SK-N-DZ (cell line): ENCODE data around the gene IL4R.
A peak's percentile ranks its signal among the peaks of the same experiment; 100 is the strongest.
"Not testable (repeated sequence)": the region's sequence is repeated elsewhere in the genome, so short reads cannot be mapped to it uniquely, and the experiment has no call there.

ENCODE experiments used
- DNase-seq: peaks from one replicate; pipeline ENCODE4 v3.0.0-alpha.2; 2015; ENCODE audit warnings: low spot score

Gene IL4R

DNA sequence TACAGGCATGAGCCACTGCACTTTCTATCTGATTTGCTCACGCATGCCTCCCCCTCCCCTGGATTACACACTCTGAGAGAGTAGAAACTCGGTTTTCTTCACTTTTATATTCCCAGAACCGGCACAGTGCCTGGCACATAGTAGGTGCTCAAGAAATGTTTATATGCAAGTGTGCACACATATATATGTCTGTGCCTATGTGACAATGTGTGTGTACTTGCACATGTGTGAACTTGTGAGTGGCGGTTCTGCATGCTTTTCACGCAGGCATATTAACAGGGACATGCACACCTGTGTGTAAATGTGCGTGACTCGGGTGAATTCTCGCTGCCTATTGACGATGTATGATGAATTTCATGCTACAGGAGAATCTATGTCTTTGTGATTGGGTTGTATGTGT, 66.1 kb downstream of the IL4R start:
- no peak for DNase-seq

DNA sequence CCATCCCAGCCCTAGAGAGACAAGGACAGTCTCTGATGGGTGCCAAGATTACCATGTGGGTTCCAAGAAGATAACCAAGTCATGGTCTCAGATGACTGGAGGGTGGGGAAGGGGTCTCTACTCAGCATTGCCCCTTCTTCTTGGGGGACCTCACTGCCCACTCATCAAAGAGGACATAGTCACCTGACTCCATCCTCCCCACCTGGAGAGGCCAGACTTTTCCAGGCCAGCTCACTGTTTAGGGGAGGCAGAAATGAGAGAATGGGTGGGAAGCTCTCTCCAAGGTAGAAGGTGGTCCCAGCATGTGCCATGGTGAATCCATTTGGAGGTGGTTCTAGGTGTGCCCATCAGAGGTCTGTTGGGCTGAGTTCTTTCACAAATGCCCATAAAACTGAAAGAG, 67.5 kb downstream of the IL4R start:
- DNase-seq: no peak

DNA sequence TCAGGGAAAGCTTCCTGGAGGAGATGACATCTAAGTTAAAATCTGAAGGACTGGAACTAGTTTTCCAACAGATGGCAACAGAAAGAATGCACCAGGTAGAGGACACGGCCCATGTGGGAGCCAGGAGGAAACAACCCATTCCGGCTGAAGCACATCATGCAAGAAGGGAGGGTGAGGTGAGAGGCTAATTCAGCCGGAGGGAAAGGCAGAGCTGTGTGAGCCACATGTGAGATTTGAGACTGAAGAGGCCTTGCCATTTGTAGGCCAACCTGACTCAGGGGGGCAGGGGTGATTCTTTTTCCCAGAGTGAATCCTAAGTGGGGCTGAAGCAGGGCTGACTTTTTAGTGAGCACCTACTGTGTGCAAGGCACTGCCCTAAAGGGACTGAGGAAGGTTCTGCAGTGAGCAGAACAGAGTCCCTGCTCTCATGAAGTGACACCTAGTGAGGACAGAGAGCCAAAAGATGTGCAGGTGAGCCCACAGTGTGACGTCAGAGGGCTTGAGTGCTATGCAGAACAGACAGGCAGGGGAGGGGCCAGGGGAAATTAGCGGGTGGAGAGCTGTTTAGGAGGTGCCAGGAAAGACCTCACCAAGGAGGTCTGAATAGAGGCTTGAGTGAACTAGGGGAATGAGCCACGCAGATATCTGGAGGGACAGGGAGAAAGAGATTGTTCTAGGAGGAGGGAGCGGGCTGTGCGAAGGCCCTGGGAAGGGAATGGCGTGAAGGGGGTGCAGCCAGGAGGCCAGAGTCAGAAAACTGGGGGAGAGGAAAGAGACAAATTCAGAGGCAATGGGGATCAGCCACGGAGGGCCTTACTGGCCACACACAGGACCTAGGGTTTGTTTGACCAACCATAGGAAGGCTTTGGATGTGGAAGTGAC, 68.4 kb downstream of the IL4R start:
- DNase-seq: no peak

DNA sequence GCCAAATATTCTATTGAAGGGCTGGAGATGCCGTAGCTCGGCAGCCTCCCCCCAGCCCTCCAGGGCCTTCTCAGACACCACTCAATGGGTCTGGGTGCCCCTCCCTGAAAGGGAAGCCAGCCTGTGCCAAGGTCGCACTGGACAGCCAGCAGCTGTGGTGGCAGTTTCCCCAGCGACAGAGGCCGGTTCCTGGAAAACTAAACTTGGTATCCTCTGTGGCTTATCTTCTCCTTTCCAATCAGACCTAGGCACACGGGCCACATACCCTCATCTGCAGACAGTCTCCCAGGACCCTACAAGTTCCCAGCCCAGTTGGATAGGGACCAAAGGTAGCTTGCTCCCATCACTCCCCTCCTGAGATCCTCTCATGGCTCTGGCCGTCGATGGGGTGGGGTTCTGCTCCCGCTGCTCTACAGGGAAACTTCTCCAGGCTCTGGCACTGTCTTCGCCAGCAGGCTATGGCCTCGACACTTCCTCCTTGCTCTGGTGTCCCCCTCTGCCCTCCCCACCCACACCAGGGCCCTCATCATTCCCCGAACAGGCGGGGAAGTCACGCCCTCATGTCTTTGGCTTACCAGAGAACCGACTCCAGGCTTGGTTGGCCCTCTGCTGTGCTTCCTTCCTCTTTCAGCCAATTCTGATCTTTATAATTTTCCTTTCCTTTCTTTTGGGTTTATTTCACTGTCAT, 69.9 kb downstream of the IL4R start:
- no peak for DNase-seq

DNA sequence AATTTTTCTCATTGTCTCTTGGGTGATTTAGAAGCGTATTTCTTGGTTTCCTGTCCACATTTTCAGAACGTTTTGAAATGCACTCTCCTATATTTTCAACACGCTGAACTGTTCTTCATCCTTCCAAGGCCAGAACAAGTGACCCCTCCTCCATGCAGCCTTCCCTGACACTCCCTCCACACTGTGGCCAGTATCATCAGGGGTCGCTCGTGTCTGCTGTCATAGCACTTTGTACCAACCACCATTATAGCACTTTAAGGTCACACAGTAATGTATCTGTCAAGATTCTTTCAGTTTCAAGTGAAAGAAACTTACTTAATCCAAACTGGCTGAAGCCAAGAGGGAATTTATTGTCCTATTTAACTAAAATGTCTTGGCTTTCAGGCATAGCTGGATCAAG, 70.7 kb downstream of the IL4R start:
- DNase-seq: no peak

DNA sequence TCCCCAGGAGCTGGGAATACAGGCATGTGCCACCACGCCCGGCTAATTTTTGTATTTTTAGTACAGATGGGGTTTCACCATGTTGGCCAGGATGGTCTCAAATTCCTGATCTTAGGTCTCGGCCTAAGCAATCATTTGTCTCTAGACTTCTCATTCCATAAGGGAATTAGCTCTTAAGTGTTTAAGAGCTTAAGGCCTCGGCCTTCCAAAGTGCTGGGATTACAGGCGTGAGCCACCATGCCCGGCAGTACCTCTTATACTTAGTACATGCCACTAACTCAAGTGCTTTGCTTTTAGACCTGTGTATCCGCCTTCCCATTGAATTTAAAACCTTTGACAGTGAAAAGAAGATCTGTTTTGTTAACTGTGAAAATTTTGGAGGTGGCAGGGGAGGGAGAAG, 71.6 kb downstream of the IL4R start:
- DNase-seq: no peak

DNA sequence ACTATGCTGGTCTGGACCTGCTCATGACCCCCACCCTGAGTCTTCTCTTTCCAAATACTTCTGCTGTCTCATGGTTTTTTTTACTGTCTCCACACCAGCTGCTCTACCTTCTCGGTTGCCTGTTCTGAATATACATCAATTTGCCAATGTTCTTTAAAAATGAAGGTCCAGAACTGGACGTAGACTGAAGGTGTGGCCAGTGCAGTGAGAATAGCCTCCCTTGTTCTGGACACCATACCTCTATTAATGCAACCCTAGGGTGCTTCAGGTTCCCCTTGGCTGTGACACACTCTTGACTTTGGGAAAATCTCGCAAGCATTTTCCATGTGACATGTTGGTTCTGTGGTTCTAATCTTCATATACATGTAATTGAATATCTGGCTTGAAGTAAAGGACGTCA, 72.9 kb downstream of the IL4R start:
- DNase-seq: no peak

DNA sequence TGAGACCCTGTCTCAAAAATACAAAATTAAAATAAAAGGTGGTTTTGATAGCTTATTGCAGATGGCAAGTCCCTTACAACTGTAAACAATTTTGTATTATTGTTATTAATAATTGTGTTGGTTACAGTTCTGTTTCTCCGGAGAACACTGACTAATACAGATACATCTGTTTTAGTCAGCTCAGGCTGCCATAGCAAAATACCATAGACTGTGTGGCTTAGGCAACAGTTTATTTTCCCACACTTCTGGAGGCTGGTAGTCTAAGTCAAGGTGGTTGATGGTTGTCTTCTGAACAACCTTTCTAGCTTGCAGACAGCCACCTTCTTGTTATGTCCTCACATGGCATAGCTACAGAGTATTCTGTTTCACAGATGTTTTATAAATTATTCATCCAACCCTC, 74.0 kb downstream of the IL4R start:
- no peak for DNase-seq

DNA sequence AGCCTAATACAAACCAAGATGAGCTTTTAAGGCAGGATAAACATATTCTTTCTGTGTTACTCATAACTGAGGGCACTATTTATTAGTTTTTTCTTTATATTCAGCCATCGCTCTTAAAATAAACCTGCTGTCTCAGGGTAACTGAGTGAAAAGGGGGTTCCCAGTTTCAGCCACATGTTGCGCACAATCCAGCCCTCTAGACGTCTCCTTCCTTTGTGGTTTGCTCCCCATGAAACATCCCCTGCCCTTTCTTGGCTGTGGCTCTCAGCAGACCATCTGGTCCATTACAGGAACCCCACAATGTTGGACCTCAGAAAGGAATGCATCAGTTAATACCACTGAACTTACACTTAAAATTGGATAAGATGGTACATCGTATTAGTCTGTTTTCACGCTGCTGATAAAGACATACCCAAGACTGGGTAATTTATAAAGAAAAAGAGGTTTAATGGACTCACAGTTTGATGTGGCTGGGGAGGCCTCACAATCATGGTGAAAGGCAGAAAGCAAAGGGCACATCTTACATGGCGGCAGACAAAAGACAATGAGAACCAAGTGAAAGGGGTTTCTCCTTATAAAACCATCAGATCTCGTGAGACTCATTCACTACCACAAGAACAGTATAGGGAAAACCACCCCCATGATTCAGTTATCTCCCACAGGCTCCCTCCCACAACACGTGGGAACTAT, 75.6 kb downstream of the IL4R start:
- no peak for DNase-seq

DNA sequence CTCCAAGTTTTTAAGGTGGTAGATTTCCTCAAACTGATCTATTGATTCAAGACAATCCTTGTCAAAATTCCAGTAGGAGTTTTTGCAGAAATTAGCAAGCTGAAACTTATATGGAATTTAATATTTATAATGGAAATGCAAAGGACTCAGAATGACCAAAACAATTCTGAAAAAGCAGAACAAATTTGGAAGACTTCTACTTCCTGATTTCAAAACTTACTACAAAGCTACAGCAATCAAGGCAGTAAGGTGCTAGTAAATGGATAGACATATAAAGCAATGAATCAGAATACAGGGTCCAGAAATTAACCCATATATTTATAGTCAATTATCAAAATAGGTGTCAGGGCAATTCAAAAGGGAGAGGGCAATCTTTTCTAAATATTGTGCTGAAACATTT, 76.4 kb downstream of the IL4R start:
- DNase-seq: no peak

DNA sequence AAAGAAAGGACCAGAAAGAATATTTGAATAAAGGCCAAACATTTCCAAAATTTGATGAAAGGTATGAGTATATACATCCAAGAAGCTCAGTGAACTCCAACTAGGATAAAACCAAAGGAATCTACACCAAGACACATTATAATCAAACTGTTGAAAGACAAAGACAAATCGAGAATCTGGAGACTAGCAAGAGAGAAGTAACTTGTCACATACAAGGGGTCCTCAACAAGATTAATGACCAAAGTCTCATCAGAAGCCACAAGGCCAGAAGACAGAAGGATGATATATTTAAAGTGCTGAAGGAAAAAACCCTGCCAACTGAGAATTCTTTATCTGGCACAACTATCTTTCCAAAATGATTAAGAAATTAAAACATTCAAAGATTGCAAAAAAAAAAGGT, 78.9 kb downstream of the IL4R start:
- DNase-seq: no peak

DNA sequence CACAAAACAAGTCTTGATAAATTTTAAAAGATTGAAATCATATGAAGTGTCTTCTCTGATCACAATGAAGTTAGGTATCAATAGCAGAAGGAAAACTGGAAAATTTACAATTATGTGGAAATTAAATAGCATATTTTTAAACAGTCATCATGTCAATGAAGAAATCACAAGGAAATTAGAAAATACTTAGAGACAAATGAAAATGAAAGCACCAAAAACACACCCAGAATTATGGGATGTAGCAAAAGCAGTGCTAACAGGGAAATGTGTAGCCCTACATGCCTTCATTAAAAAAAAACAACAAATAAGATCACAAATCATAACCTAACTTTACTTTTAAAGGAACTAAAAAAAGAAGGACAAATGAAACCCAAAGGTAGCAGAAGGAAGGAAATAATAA, 80.7 kb downstream of the IL4R start:
- no peak for DNase-seq

DNA sequence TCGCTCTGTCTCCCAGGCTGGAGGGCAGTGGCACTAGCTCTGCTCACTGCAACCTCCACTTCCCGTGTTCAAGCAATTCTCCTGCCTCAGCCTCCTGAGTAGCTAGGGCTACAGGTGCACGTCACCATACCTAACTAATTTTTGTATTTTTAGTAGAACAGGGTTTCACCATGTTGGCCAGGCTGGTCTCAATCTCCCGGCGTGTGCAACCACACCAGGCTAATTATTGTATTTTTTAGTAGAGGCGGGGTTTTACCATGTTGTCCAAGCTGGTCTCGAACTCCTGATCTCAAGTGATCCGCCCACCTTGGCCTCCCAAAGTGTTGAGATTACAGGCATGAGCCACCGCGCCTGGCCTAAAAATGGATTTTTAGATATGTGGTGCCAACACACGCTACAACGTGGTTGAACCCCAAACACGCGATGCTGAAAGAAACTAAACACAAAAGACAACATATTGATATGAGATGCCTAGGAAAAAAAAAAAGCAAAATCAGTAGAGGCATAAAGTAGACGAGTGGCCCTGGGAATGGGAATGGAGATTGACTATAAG, 84.6 kb downstream of the IL4R start:
- DNase-seq: not testable (repeated sequence)

DNA sequence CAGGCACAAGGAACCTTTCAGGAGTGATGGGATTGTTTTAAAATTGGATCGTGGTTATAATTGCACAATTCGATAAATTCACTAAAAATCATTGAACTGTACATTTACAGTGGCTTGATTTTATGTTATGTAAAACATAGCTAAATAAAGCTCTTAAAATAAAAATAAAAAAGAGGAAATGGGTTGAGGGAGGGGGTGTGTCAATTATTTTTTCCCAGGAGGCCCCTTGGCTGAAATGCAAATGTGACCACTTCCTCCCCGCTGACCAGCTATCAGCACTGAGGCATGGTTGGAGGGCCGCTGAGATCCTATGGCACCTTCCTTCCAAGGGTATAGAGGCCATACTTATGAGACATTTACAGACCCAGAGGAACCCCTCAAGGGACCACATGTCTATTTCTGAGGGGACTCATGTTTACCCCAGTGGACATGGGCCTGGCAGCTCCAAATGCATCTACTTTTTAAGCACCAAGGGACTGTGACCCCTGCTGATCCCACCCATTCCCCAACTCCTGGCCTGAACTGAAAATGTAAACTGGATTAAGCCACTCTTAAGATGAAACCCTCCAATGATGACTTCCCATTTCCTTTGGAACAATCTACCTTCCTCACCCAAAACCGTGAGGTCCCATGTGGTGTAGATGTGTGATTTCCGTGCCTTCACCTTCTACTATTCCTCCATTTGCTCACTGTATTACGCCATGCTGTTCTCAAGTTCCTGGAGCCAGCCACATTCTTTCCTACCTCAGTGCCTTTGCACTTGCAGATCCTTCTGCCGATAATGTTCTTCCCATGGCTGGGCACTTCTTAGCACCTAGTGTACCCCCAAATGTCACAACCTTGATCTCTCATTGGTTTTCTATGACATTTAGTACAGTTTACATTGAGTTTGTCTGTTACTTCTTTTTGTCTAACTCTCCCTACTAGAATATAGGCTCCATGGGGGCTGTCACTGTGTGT, 85.4 kb downstream of the IL4R start:
- DNase-seq: no peak

DNA sequence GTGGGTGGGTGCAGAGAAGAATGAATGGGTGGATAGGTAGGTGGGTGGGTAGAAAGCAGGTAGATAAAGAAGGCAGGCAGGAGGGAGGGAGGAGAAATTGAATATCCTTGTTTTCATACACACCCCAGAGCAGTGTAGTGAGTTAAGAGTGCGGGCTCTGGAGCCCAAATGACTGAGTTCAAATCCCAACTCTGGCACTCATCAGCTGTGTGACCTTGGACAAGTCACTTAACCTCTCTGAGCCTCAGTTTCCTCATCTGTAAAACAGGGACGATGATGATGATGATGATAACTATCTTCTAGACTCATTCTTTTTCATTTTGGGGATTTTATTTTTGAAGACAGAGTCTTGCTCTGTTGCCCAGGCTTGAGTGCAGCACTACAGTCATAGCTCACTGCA, 86.2 kb downstream of the IL4R start:
- DNase-seq: no peak

DNA sequence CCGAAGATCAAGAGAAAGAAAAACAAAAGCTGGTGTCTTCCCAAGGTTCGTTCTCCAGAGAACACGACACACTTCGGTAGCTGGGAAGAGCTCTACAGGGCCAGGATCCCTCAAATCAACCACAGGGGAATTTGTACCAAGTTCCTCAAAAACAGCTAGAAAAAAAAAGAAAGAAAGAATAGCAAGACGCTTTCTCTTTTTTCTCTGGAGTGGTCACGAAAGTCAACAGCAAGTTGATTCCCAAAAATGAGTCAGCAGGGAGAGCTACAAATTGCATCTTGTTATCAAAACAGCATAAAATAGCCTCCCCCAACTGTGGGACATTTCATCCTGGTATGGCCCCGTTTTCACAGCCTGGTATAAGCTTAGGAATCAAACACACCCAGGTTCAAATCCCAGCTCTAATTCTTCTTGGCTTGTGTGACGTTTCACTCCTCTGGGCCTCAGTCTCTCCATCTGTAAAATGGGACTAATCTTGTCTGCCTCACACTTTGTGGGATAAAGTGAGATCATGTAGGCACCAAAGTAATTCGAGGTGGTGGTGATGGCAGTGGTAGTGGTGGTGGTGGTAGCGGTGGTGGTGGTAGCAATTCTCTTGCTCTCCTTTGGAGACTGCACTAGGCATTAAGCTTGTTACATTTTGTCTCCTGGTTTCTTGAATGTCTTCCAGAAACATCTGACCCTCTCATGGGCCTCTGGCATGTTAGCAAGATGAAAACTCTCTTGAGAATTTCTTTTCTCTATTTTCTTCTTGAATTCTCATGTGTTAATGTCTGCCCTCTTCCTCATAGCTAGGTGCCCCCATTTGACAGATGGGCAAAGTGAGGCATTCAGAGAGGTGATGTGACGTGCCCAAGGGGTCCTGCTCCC, 87.2 kb downstream of the IL4R start:
- no peak for DNase-seq

DNA sequence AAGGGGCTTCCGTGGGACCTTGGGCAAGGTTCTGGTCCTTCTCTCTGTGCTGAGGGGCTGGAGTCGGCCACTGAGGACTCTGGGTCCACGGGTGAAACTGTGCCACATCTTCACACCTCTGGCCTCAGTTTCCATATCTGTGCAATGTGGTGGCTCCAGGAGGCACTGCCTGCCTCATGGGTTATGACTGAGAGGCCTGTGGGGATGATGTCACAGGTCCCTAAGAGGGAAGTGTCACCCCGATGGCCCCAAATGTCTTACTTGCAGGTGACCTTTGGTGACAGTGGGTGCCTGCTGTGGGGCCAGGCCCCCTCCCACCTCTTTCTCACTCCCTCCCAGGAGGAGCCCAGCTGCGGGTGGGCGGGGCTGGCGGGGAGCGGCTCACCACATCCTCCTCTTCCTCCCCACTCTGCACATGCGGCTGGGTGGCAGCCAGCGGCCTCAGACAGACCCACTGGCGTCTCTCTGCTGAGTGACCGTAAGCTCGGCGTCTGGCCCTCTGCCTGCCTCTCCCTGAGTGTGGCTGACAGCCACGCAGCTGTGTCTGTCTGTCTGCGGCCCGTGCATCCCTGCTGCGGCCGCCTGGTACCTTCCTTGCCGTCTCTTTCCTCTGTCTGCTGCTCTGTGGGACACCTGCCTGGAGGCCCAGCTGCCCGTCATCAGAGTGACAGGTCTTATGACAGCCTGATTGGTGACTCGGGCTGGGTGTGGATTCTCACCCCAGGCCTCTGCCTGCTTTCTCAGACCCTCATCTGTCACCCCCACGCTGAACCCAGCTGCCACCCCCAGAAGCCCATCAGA, 88.2 kb downstream of the IL4R start, which contains the start of gene IL21R:
TSS of gene IL21R (plus strand) at position 407 of the 801 bp plus-strand sequence. CDS start 27,898 bp downstream, outside the sequence.
- DNase-seq: peak; percentile 21

DNA sequence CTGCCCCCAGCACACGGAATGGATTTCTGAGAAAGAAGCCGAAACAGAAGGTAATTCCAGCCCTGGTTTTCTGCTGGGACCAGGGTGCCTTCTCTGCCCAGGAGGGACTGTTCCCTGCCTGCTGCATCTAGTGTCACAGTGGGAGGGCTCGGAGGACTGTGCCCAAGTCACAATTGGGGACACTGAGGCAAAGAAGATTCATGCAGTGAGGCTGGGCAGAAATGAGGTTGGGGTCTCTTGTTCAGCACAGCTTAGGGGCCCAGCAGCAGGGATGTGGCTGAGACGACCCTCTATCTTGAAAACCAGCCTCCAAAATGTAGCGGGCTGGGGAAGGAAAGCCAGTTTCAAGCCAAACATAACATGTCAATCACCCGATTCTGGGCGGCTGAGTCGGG, 88.8 kb downstream of the IL4R start:
- no peak for DNase-seq

DNA sequence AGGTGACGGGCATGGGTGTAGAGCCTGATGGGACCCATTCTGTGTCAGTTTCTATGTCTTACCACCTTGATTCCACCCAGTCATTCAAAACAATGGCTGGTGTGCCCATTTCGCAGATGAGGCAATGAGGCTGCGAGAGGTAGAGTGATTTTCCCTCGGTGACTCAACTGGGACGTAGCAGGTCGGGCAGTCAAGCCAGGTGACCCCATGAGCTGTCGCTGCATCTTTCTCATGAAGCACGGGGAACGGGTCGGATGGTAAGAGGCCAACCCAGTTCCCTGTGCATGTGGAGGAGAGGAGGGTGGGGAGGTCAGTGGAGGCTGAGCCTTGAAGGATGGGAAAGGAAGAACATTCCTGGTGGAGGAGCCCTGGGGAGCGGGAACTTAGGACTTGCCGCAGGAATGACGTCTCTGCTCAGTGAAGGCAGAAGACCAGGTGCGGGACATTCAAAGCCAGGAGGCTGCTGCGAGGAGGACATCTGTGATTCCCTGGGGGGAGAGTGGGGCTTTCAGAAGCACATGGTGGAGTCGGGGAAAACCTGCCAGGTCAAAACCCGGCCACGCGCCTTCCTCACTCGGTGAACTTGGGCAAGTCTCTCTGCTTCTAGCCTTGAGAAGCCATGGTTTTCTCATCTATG, 89.3 kb downstream of the IL4R start:
- DNase-seq: no peak
